SU-DHL-6 (cell line): ENCODE results near the gene GATAD2B.

Experiments used
- H2AFZ ChIP-seq: fragments of 200-600 bp; sonication (generic); 2 replicates; pipeline ENCODE4 v1.6.1; 2014; ENCODE audit warnings: low read depth, mild to moderate bottlenecking, moderate library complexity, mixed read lengths, antibody characterized with exemption, low read length; ENCODE audit not compliant: severe bottlenecking
- H3F3A ChIP-seq: fragments of 200-600 bp; shearing (Covaris generic); 2 replicates; pipeline ENCODE4 v1.6.0; 2016; ENCODE audit warnings: antibody characterized with exemption, mild to moderate bottlenecking; ENCODE audit not compliant: insufficient read depth
- H3K27ac ChIP-seq: fragments of 200-600 bp; sonication (generic); 2 replicates; pipeline ENCODE4 v1.5.1; 2016; ENCODE audit warnings: low read depth, mild to moderate bottlenecking, low read length, moderate library complexity, mixed read lengths
- H3K27me3 ChIP-seq: fragments of 200-600 bp; sonication (generic), shearing (Covaris generic); 2 replicates; pipeline ENCODE4 v1.6.0; 2014; ENCODE audit warnings: mild to moderate bottlenecking, low read length
- H3K36me3 ChIP-seq: fragments of 200-600 bp; sonication (generic); 2 replicates; pipeline ENCODE4 v1.6.1; 2014; ENCODE audit warnings: mild to moderate bottlenecking, low read length, mixed read lengths
- H3K4me2 ChIP-seq: fragments of 300-600, 200-600 bp; shearing (Covaris generic), sonication (generic); 2 replicates; pipeline ENCODE4 v1.6.0; 2014; ENCODE audit warnings: low read length, low read depth, mild to moderate bottlenecking; ENCODE audit not compliant: poor library complexity, severe bottlenecking
- H3K4me3 ChIP-seq: fragments of 200-600 bp; sonication (generic); 2 replicates; pipeline ENCODE4 v1.5.1; 2014; ENCODE audit warnings: antibody characterized with exemption, low read length, mild to moderate bottlenecking, mixed read lengths; ENCODE audit not compliant: insufficient read depth, poor library complexity, severe bottlenecking
- H3K79me2 ChIP-seq: fragments of 200-600 bp; sonication (generic); 2 replicates; pipeline ENCODE4 v1.6.1; 2014; ENCODE audit warnings: mild to moderate bottlenecking, low read length, moderate library complexity; ENCODE audit not compliant: insufficient read depth
- H3K9ac ChIP-seq: fragments of 200-600 bp; sonication (generic); 2 replicates; pipeline ENCODE4 v1.7.0; 2014; ENCODE audit warnings: mild to moderate bottlenecking, low read length
- H3K9me2 ChIP-seq: fragments of 200-600 bp; sonication (generic); replicated peaks from 2 replicates; pipeline ENCODE4 v1.6.1; 2014; ENCODE audit warnings: low read length; ENCODE audit not compliant: insufficient read depth
- H3K9me3 ChIP-seq: fragments of 200-600 bp; sonication (generic); 2 replicates; pipeline ENCODE4 v1.6.1; 2014; ENCODE audit warnings: low read length, mixed read lengths; ENCODE audit not compliant: insufficient read depth
- H4K20me1 ChIP-seq: fragments of 200-600 bp; sonication (generic); 2 replicates; pipeline ENCODE4 v1.6.1; 2014; ENCODE audit warnings: low read depth, mild to moderate bottlenecking, antibody characterized with exemption, low read length, moderate library complexity, mixed read lengths
- EZH2phosphoT487 ChIP-seq: fragments of 200-600 bp; sonication (generic), shearing (Covaris generic); conservative IDR thresholded peaks from 2 replicates; pipeline ENCODE4 v1.6.1; 2018; ENCODE audit warnings: mild to moderate bottlenecking, antibody characterized with exemption, low read length, moderate library complexity, mixed read lengths
- TF ChIP-seq, protein P1 (sequence below): fragments of 200-600 bp; sonication (generic); IDR thresholded peaks from one replicate; pipeline ENCODE4 v1.5.1; 2017; ENCODE audit warnings: antibody characterized with exemption, mild to moderate bottlenecking, low read length, moderate library complexity; ENCODE audit not compliant: insufficient read depth, poor library complexity, severe bottlenecking

The GATAD2B gene

DNA sequence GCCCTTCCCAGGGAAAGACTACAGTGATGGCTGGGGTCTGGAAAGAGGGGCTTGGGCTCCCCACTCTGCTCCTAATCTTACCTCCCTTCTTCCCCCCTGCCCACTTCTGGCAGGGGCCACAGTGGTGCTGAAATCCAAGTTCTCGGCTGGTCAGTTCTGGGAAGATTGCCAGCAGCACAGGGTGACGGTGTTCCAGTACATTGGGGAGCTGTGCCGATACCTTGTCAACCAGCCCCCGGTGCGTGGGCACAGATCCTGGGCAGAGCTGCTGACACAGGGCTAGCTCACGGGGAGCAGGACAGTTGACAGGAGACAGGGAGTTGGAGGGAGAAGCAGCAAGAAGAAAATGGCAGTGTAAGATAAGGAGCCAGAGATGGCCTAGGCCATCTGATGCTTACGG, 145.1 kb downstream of the GATAD2B start:
- TF ChIP-seq, protein P1, sequence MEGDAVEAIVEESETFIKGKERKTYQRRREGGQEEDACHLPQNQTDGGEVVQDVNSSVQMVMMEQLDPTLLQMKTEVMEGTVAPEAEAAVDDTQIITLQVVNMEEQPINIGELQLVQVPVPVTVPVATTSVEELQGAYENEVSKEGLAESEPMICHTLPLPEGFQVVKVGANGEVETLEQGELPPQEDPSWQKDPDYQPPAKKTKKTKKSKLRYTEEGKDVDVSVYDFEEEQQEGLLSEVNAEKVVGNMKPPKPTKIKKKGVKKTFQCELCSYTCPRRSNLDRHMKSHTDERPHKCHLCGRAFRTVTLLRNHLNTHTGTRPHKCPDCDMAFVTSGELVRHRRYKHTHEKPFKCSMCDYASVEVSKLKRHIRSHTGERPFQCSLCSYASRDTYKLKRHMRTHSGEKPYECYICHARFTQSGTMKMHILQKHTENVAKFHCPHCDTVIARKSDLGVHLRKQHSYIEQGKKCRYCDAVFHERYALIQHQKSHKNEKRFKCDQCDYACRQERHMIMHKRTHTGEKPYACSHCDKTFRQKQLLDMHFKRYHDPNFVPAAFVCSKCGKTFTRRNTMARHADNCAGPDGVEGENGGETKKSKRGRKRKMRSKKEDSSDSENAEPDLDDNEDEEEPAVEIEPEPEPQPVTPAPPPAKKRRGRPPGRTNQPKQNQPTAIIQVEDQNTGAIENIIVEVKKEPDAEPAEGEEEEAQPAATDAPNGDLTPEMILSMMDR: no peak
- TF ChIP-seq EZH2phosphoT487: no peak
- Histone ChIP-seq H3K9me3 (no peaks in the 10 kb centered on the region), H3K36me3 (no peaks in the 10 kb centered on the region), H3K27ac (no peak overlapping the region), H3F3A (peaks cover 4% of the 10 kb centered on the region; the same call in 1 of the 2 replicates), H3K9ac (no peak overlapping the region), H2AFZ (no peak overlapping the region), H3K4me2 (no peak overlapping the region), H4K20me1 (no peaks in the 10 kb centered on the region), H3K4me3 (no peak overlapping the region), H3K79me2 (no peaks in the 10 kb centered on the region), H3K9me2 (no peaks in the 10 kb centered on the region), H3K27me3 (no peaks in the 10 kb centered on the region)

DNA sequence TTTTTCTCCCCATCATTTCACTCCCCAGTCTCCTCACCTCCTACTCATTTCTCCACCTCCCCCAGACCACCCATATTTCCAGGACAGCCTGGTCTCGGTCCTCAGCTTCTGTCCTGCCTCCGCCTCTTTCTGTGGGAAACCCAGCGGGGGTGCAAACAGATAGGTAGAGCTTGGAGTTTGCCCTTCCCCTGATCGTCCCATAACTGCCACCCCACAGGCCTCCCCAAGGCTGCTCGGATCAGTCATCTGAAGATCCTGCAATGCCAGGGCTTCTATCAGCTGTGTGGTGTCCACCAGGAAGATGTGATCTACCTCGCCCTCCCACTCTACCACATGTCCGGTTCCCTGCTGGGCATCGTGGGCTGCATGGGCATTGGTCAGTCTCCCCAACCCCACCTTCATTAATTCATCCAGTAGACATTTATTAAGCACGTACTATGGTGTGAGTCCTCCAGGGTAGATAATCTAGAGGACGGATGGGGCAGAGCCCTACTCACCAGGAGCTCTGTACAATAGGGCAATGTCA, 145.9 kb downstream of the GATAD2B start:
- no peaks in the 10 kb centered on the region for H4K20me1 ChIP-seq
- no peak overlapping the region for H3K9ac ChIP-seq
- no peaks in the 10 kb centered on the region for H3K36me3 ChIP-seq
- no peak overlapping the region for H2AFZ ChIP-seq
- no peak overlapping the region for H3K27ac ChIP-seq
- no peak overlapping the region for H3K4me3 ChIP-seq
- TF ChIP-seq, protein P1: no peak
- no peaks in the 10 kb centered on the region for H3K27me3 ChIP-seq
- no peaks in the 10 kb centered on the region for H3K9me3 ChIP-seq
- no peaks in the 10 kb centered on the region for H3K79me2 ChIP-seq
- peaks cover 4% of the 10 kb centered on the region; the same call in 1 of the 2 replicates for H3F3A ChIP-seq
- H3K4me2 ChIP-seq: no peak overlapping the region
- no peaks in the 10 kb centered on the region for H3K9me2 ChIP-seq

DNA sequence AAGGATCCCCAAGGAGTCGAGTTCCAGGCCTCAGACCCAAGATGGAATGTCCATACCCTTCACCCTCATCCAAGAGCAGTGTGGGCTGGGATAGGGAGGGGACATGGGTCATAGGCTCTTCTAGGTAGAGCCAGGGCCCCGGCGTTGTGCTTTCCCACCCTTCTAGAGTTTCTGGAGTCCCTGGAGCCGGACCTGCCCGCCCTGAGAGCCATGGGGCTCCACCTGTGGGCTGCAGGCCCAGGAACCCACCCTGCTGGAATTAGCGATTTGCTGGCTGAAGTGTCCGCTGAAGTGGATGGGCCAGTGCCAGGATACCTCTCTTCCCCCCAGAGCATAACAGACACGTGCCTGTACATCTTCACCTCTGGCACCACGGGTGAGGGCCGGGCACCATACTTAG, 146.4 kb downstream of the GATAD2B start:
- Histone ChIP-seq H3K9ac (peak overlapping the region; percentile 70), H3K27me3 (no peaks in the 10 kb centered on the region), H3K27ac (no peak overlapping the region), H3F3A (peaks cover 4% of the 10 kb centered on the region; the same call in 1 of the 2 replicates), H3K9me3 (no peaks in the 10 kb centered on the region), H3K36me3 (no peaks in the 10 kb centered on the region), H3K9me2 (no peaks in the 10 kb centered on the region), H3K79me2 (no peaks in the 10 kb centered on the region), H3K4me3 (peak overlapping the region; percentile 65), H3K4me2 (peak overlapping the region; percentile 66), H2AFZ (no peak overlapping the region), H4K20me1 (no peaks in the 10 kb centered on the region)
- TF ChIP-seq, protein P1: no peak
- TF ChIP-seq EZH2phosphoT487: no peak
